ENCODE data around the gene LDLR.
"Not testable (repeated sequence)": the region's sequence is repeated elsewhere in the genome, so short reads cannot be mapped to it uniquely, and the experiment has no call there.

Gene LDLR

GRCh38 chr19:11174336-11174735, 85.1 kb downstream of the LDLR start:
- DNase-seq (ENCODE audit: low read depth) = no peak

- no peak for DNase-seq (ENCODE audit: low read depth)
These were observed 86.7 kb downstream of the LDLR start for GRCh38 chr19:11175920-11176319.

- DNase-seq (ENCODE audit: low read depth) = no peak
These were observed 87.4 kb downstream of the LDLR start for GRCh38 chr19:11176466-11177193.

GRCh38 chr19:11177592-11177991, 88.3 kb downstream of the LDLR start:
- DNase-seq (ENCODE audit: low read depth) = no peak

- DNase-seq (ENCODE audit: low read depth) = not testable (repeated sequence)
These were observed 89.8 kb downstream of the LDLR start for GRCh38 chr19:11179145-11179465.

- no peak for DNase-seq (ENCODE audit: low read depth)
These were observed 90.5 kb downstream of the LDLR start for GRCh38 chr19:11179716-11180297.

GRCh38 chr19:11180346-11180745, 91.1 kb downstream of the LDLR start:
- DNase-seq (ENCODE audit: low read depth) = no peak

- not testable (repeated sequence) for DNase-seq (ENCODE audit: low read depth)
These were observed 91.7 kb downstream of the LDLR start for GRCh38 chr19:11180975-11181374.

GRCh38 chr19:11181488-11181887, 92.2 kb downstream of the LDLR start:
- no peak for DNase-seq (ENCODE audit: low read depth)
